Loucy (cell line): ENCODE results near the gene MYOF.

ENCODE experiments used
- H2AFZ ChIP-seq: fragments of 200-600 bp; sonication (generic); 2 replicates; pipeline ENCODE4 v1.6.0; 2016; ENCODE audit warnings: antibody characterized with exemption, mild to moderate bottlenecking, low read length, moderate library complexity
- H3F3A ChIP-seq: fragments of 200-600 bp; 2 replicates; pipeline ENCODE4 v1.6.0; 2016; ENCODE audit warnings: antibody characterized with exemption, low read depth, mild to moderate bottlenecking
- H3K27me3 ChIP-seq: fragments of 200-600 bp; sonication (generic); 2 replicates; pipeline ENCODE4 v1.6.1; 2014; ENCODE audit warnings: low read length, mild to moderate bottlenecking; ENCODE audit not compliant: insufficient read depth, poor library complexity, severe bottlenecking
- H3K36me3 ChIP-seq: fragments of 200-600 bp; sonication (generic); 2 replicates; pipeline ENCODE4 v1.6.1; 2016; ENCODE audit warnings: low read length; ENCODE audit not compliant: insufficient read depth
- H3K4me1 ChIP-seq: fragments of 200-600 bp; sonication (generic); 2 replicates; pipeline ENCODE4 v1.5.1; 2014; ENCODE audit warnings: low read length, mild to moderate bottlenecking; ENCODE audit not compliant: insufficient read depth, poor library complexity, severe bottlenecking
- H3K4me2 ChIP-seq: fragments of 200-600 bp; sonication (generic); 2 replicates; pipeline ENCODE4 v1.6.0; 2014; ENCODE audit warnings: antibody characterized with exemption, low read length, low read depth, mild to moderate bottlenecking; ENCODE audit not compliant: poor library complexity, severe bottlenecking
- H3K4me3 ChIP-seq: fragments of 200-600 bp; sonication (generic); 2 replicates; pipeline ENCODE4 v1.5.1; 2014; ENCODE audit warnings: low read length, mild to moderate bottlenecking, mixed read lengths; ENCODE audit not compliant: poor library complexity, severe bottlenecking
- H3K79me2 ChIP-seq: fragments of 200-600 bp; sonication (generic); 2 replicates; pipeline ENCODE4 v1.6.1; 2014; ENCODE audit warnings: low read length; ENCODE audit not compliant: insufficient read depth
- H3K9ac ChIP-seq: fragments of 200-600 bp; sonication (generic); 2 replicates; pipeline ENCODE4 v1.6.0; 2014; ENCODE audit warnings: mild to moderate bottlenecking, low read depth, low read length, moderate library complexity; ENCODE audit not compliant: poor library complexity, severe bottlenecking
- H3K9me2 ChIP-seq: fragments of 200-600 bp; sonication (generic); replicated peaks from 2 replicates; pipeline ENCODE4 v1.6.1; 2016; ENCODE audit warnings: low read depth, low read length, mixed read lengths
- H3K9me3 ChIP-seq: fragments of 200-600 bp; sonication (generic); 2 replicates; pipeline ENCODE4 v1.6.1; 2014; ENCODE audit warnings: mild to moderate bottlenecking, antibody characterized with exemption, low read length, low read depth; ENCODE audit not compliant: insufficient read depth
- H4K20me1 ChIP-seq: fragments of 200-600 bp; sonication (generic); 2 replicates; pipeline ENCODE4 v1.6.0; 2014; ENCODE audit warnings: antibody characterized with exemption, low read length, mild to moderate bottlenecking; ENCODE audit not compliant: insufficient read depth, poor library complexity, severe bottlenecking
- EZH2phosphoT487 ChIP-seq: fragments of 200-600 bp; IDR thresholded peaks from 2 replicates; pipeline ENCODE4 v1.6.1; 2018; ENCODE audit warnings: antibody characterized with exemption, mild to moderate bottlenecking, moderate library complexity, borderline replicate concordance
- TF ChIP-seq, protein P1 (sequence below): fragments of 200-600 bp; sonication (generic); conservative IDR thresholded peaks from 2 replicates; pipeline ENCODE4 v1.5.1; 2014; ENCODE audit warnings: mild to moderate bottlenecking, antibody characterized with exemption, low read length

MYOF gene

DNA sequence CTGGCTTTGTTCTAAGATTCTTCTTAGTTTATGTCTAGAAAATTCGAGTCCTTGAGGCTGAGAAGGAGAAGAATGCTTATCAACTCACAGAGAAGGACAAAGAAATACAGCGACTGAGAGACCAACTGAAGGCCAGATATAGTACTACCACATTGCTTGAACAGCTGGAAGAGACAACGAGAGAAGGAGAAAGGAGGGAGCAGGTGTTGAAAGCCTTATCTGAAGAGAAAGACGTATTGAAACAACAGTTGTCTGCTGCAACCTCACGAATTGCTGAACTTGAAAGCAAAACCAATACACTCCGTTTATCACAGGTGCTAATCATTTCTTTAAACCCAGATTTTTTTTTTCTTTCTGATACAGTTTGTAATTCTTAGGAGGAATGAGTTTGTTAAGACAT, 20.9 kb upstream of the MYOF start:
- H4K20me1 ChIP-seq, result peaks cover 21% of the 10 kb centered on the region
- H2AFZ ChIP-seq, result no peak overlapping the region
- H3F3A ChIP-seq, result no peaks in the 10 kb centered on the region
- H3K36me3 ChIP-seq, result peaks cover 35% of the 10 kb centered on the region
- H3K4me1 ChIP-seq, result peaks cover 46% of the 10 kb centered on the region
- no peak overlapping the region for H3K9ac ChIP-seq
- TF ChIP-seq, protein P1, sequence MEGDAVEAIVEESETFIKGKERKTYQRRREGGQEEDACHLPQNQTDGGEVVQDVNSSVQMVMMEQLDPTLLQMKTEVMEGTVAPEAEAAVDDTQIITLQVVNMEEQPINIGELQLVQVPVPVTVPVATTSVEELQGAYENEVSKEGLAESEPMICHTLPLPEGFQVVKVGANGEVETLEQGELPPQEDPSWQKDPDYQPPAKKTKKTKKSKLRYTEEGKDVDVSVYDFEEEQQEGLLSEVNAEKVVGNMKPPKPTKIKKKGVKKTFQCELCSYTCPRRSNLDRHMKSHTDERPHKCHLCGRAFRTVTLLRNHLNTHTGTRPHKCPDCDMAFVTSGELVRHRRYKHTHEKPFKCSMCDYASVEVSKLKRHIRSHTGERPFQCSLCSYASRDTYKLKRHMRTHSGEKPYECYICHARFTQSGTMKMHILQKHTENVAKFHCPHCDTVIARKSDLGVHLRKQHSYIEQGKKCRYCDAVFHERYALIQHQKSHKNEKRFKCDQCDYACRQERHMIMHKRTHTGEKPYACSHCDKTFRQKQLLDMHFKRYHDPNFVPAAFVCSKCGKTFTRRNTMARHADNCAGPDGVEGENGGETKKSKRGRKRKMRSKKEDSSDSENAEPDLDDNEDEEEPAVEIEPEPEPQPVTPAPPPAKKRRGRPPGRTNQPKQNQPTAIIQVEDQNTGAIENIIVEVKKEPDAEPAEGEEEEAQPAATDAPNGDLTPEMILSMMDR, result no peak
- TF ChIP-seq EZH2phosphoT487, result no peak
- no peaks in the 10 kb centered on the region for H3K9me2 ChIP-seq
- peak overlapping the region; percentile 49 for H3K4me3 ChIP-seq
- no peaks in the 10 kb centered on the region for H3K9me3 ChIP-seq
- peak overlapping the region; percentile 71 for H3K4me2 ChIP-seq
- H3K79me2 ChIP-seq, result peaks cover 52% of the 10 kb centered on the region
- H3K27me3 ChIP-seq, result no peaks in the 10 kb centered on the region

DNA sequence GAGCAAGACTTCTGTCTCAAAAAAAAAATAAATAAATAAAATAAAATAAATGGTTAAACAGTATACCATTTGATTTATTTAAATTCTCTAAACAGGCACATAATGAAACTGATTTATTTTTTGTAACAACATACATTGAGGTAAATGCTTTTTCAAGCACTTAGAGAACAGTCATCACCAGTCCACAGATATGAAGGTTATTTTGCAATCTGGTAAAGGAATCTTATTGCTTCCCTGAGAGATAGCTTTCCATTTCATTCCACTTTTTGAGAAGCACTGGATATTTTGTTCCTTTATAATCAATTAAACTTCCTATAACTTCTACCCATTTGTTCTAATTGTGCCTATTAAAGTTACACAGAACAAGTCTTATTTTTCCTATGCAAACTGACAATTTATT, 19.5 kb upstream of the MYOF start:
- H3K79me2 ChIP-seq, result peaks cover 66% of the 10 kb centered on the region
- no peaks in the 10 kb centered on the region for H3K27me3 ChIP-seq
- no peaks in the 10 kb centered on the region for H3F3A ChIP-seq
- H3K4me1 ChIP-seq, result peaks cover 55% of the 10 kb centered on the region
- peaks cover 21% of the 10 kb centered on the region for H4K20me1 ChIP-seq
- no peak for TF ChIP-seq EZH2phosphoT487
- TF ChIP-seq, protein P1, result no peak
- H2AFZ ChIP-seq, result no peak overlapping the region
- H3K9me2 ChIP-seq, result no peaks in the 10 kb centered on the region
- H3K36me3 ChIP-seq, result peaks cover 22% of the 10 kb centered on the region; the same call in 1 of the 2 replicates
- no peaks in the 10 kb centered on the region for H3K9me3 ChIP-seq
- H3K4me2 ChIP-seq, result peak overlapping the region; percentile 71
- no peak overlapping the region for H3K9ac ChIP-seq
- peak overlapping the region; percentile 49 for H3K4me3 ChIP-seq

DNA sequence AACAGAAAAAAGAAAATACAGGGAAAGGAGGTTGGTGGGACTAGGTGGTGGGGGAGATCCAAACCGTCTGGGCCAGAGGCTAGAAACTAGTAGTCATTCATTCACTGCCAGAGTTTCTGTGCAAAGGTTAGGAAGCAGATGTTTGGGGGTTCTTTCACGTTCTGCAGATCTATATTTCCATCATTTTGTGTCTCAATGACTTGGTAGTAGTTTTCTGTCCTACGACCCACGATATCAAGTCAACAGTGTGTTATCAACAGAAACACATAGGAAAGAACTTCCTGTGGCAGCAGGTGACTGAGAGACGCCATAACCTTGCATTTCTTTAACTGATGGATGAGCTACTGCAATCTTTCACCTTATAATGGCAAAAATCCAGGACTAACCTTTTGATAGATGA, 16.0 kb upstream of the MYOF start:
- Histone ChIP-seq H3K9me2 (no peaks in the 10 kb centered on the region), H3K36me3 (peaks cover 4% of the 10 kb centered on the region; the same call in 1 of the 2 replicates), H3K4me2 (peak overlapping the region; percentile 71), H3K79me2 (peaks cover 66% of the 10 kb centered on the region), H3K4me1 (peaks cover 56% of the 10 kb centered on the region), H3K9me3 (no peaks in the 10 kb centered on the region), H3K4me3 (peak overlapping the region; percentile 89), H2AFZ (0 out of 2 replicates have a peak overlapping the region, but pooled peaks have one; percentile 2), H4K20me1 (peaks cover 21% of the 10 kb centered on the region), H3K9ac (peak overlapping the region; percentile 97), H3F3A (no peaks in the 10 kb centered on the region), H3K27me3 (no peaks in the 10 kb centered on the region)
- TF ChIP-seq EZH2phosphoT487, result no peak
- TF ChIP-seq, protein P1, result no peak
